AG20443 (cell line): Measurements from ENCODE around the gene SLC17A3.

Experiments used
- DNase-seq: peaks from one replicate; pipeline ENCODE4 v3.0.0; 2012; ENCODE audit warnings: low spot score, mixed read lengths

SLC17A3 gene

DNA sequence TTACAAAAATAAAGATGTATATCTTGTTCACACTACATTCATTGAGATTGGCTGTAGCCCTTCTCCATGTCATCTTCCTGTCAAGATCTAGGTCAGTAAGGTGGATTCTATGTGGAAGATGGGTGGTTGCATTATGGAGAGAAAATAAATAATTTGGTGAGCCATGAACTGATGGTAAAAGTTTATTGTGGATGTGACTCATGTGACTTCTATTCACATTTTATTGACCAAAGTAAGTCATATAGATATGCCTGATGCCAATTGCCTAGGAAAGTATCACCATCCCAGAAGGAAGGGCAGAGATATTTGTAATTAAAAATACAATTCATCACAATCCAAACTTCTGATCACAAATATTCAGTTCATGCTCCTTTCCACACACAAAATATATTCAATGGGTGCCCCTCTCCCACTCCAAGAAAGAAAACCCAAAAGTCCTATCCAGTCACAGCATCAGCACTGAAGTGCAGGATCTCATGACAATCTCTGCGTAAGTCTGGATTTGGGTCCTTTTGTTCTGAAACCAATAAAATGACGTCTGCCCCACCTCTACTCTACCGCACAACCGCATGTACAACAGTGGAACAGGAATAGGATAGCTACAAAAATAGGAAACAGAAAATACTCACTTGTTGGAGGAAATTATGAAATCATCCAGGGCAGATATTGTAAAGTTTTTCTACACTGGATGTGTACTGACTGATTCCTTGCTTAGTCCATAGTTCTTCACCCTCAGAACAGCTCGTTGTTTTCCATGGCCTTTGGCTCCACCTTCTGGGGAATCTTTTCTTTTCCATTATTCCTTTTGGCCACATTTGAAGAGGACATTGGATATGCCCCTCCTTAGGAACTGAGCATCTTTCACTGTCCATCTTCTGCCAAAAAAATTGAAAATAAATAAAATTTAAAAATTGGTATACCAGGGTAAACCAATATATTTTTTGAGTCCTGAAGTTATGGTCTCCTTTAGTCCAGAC lies 16.1 kb upstream of the SLC17A3 start:
- DNase-seq, result peak; percentile 49

- no peak for DNase-seq
Measured at GRCh38 chr6:25888626-25889025, 14.6 kb upstream of the SLC17A3 start.

- no peak for DNase-seq
Measured at GRCh38 chr6:25886066-25886465, 12.0 kb upstream of the SLC17A3 start.

DNA sequence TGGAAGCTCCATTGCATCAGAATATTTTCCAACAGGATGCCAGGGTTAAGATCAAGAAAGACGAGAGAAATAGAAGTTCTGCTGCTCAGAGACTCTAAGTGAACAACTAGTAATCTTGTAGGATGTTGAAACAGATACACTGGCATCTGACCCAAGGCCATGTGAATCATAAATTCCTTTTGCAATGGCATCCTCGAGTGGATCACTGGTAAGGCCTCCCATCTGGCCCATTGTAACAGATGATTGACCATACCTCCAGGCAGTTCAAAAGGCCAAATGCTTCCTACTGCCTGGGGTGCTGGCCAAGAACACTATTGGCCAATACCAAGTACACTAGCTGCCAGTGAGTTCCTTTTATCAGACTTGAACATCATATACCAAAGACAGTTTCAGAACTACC lies 9.9 kb upstream of the SLC17A3 start:
- DNase-seq, result peak; percentile 37

- DNase-seq, result no peak
Measured at GRCh38 chr6:25883536-25883935, 9.5 kb upstream of the SLC17A3 start.

DNA sequence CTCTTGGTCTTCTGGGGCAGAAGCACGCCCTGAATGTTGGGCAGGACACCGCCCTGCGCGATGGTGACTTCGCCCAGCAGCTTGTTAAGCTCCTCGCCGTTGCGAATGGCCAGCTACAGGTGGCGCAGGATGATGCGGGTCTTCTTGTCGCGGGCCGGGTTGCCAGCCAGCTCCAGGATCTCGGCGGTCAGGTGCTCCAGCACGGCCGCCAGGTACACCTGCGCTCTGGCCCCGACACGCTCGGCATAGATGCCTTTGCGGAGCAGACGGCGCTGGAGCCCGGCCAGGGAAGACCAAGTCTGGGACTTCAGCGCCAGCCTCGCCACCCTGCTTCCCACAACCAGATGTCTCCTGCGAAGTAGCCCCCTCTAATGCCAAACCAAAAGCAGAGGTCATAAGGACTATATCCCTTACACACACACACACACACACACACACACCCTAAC lies 8.0 kb upstream of the SLC17A3 start:
- DNase-seq, result no peak

GRCh38 chr6:25880601-25881000 lies 6.6 kb upstream of the SLC17A3 start:
- no peak for DNase-seq

GRCh38 chr6:25878721-25879322 lies 4.8 kb upstream of the SLC17A3 start:
- DNase-seq, result no peak

DNA sequence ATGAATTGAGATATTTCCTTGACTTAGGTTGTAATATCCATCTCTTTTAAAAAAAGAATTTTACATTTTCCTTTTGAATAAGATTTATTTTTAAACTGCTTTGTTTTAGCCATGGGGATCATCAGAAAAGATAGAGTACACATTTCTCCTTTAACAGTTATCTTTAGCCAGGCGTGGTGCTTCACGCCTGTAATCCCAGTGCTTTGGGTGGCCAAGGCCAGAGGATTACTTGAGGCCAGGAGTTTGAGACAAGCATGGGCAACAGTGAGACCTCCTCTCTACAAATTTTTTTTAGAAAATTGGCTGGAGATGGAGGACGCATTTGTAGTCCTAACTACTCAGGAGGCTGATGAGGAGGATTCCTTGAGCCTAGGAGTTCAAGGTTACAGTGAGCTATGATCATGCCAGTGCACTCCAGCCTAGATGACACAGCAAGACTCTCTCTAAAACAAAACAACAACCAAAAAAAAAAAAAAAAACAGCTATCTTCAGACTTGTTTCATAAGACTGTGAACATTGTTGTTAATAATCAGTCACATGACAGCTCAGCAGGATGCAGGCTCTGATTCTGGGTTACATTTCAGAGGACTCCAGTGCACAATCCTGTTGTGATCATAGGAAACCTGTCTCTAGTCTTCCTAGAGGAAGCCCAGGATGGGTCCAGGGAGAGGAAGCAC lies 2.0 kb upstream of the SLC17A3 start:
- DNase-seq, result no peak

GRCh38 chr6:25875563-25875905 lies 1.5 kb upstream of the SLC17A3 start:
- DNase-seq, result no peak

DNA sequence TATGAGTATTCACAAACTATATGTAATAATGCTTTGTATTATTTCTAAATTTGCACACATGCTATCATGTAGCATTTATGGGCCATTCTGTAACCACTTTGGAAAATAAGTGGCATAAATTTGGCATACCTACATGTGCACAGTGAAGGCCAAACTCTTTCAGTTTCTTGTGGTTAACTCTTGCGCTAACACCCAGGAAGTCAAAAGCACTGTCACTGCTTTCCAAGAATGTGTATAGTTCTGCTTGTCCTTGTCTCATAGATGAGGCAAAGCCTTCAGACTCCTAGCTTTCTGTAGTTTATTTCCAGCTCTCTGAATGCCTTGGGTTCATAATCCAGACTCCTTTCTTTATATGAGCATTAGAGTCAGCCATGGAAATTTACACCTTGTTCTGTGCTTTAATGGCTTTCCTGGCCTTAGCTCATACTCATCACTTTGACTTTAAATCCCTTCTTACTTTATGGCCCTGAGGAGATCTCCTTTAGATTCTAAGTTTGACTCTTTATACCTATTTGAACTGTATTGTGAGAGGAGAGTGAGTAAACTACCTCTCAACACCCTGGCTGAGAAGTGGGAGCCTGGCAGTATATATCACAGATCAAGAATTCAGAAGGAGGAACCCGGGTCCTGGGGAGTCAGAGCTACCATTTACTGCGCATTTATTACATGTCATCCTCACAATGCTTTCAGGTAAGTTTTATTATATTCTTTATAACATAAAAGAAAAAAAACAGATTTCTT lies 949 bp upstream of the SLC17A3 start:
- DNase-seq, result no peak

- no peak for DNase-seq
Measured at GRCh38 chr6:25872814-25873213, 1.2 kb downstream of the SLC17A3 start.

- DNase-seq, result no peak
Measured at GRCh38 chr6:25869840-25870239, 4.2 kb downstream of the SLC17A3 start.

- DNase-seq, result no peak
Measured at GRCh38 chr6:25868436-25869183, 5.4 kb downstream of the SLC17A3 start.

DNA sequence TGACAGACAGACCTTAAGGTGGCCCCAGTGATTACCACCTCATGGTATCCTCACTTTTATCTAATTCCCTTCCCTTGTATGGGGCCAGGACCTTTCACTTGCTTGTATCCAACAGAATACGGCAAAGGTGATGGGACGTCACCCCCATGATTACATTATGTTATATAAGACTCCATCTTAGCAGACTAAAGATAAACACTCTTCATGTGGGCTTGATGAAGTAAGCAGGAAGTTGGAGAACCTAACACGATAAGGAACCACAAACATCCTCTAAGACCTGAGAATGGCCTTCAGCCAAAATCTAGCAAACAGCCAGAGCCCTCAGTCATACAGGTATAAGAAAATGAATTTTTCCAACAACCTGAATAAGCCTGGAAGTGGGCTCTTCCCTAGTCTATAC lies 8.0 kb downstream of the SLC17A3 start:
- no peak for DNase-seq

DNA sequence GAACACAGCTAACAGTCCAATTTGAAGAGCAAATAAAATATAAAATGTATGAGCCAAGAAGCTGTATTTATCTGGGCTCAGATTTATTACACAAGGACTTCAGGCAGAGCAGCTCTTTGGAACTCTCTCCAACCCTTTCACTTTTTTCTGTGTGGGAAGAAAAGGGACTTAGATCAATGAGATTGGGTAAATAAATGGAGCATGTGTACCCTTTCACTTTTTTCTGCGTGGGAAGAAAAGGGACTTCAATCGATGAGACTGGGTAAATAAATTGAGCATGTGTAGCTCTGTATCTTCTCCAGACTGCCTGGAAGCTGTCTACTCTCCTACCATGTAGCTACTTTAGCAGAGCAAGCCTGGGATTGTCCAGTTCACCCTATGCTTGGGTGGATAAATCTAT lies 10.7 kb downstream of the SLC17A3 start:
- no peak for DNase-seq

DNA sequence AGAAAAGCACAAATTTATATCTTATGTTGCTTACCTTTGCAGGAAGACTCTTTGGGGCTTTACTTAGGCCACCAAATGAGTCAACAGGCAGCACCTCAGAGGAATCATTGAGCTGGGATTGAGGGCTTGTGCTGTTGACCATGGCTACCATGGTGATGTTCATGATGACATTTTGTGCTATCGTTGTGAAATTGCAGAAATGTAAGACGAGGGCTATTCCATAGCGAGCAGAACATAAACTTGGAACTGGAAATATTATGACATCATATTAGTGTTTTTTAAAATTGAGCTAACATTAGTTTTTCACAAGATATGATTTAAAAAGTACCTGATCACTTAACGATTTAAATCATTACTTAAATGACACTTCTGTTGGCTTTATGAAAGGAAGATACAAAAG lies 11.8 kb downstream of the SLC17A3 start:
- no peak for DNase-seq

DNA sequence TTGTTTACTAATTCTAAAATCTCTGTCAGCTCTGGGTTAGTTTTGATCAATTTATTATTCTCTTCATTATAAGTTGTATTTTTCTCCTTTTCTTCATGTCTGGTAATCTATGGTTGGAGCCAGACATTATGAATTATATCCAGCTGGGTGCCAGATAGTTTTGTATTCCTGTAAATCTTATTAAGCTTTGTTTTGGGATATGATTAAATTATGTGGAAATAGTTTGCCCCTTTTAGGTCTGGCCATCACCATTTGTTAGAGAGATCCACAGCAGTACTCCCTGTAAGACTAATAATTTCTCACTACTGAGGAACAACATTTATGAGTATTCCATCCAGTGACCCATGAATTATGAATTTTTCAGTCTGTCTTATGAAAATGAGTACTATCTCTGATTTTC lies 21.3 kb downstream of the SLC17A3 start:
- no peak for DNase-seq

DNA sequence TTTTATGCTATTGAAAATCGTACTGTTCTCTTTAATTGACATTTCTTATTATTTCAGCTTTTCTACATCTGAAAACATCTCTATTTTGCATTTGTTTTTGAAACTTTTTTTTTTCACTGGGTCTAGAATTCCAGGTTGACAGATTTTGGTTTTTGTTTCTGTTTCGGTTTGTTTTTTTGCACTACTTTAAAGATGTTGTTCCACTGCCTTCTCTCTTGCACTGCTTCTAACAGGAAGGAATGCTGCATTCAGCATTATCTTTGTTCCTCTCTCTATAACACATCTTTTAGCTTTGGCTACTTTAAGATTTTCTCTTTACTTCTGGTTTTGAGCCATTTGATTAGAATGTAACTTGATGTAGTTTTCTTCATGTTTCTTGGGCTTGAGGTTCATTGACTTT lies 22.1 kb downstream of the SLC17A3 start:
- DNase-seq, result no peak

DNA sequence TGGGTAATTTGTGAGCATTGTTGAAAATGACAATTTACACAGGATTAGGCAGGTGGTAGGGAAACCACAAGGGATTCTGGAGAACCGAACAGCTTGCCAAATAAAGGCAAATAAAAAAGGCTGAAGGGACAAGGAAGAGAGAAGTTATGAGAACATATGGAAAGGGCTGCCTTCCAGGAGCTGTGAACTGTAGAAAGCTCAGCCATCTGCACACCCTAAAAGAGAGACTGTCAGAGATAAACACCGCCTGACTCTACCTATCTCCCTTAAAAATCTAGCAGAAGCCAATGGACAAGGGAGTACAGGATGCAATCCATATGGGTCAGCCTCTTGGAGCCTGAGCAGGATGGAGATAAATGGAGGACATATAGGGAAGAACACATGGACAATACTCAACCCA lies 29.5 kb downstream of the SLC17A3 start:
- DNase-seq, result no peak

GRCh38 chr6:25842526-25842925 lies 31.5 kb downstream of the SLC17A3 start:
- DNase-seq, result no peak
